Ectodermal cell (in vitro differentiated cells): ENCODE results near the gene CLEC18B.

Source experiments
- H3K27ac ChIP-seq: 2 replicates; pipeline ENCODE4 v1.7.0; 2013; ENCODE audit warnings: mild to moderate bottlenecking, low read depth, low read length; ENCODE audit not compliant: insufficient read depth, poor library complexity, severe bottlenecking
- H3K27me3 ChIP-seq: 2 replicates; pipeline ENCODE4 v1.7.0; 2013; ENCODE audit warnings: mild to moderate bottlenecking, low read length; ENCODE audit not compliant: insufficient read depth, control insufficient read depth, poor library complexity, severe bottlenecking
- H3K36me3 ChIP-seq: one replicate; pipeline ENCODE4 v1.7.0; 2013; ENCODE audit warnings: low read length; ENCODE audit not compliant: control insufficient read depth, insufficient read depth
- H3K4me1 ChIP-seq: one replicate; pipeline ENCODE4 v1.7.0; 2013; ENCODE audit warnings: low read length; ENCODE audit not compliant: control insufficient read depth, insufficient read depth
- H3K4me3 ChIP-seq: 2 replicates; pipeline ENCODE4 v1.7.0; 2013; ENCODE audit warnings: low read depth, low read length, control low read depth; ENCODE audit not compliant: insufficient read depth
- H3K9me3 ChIP-seq: 2 replicates; pipeline ENCODE4 v1.7.0; 2013; ENCODE audit warnings: mild to moderate bottlenecking, low read length, moderate library complexity; ENCODE audit not compliant: control insufficient read depth
- WGBS, 2 experiments: methylation state at CpG; one replicate each; pipeline ENCODE4 v1.1.7; 2013; ENCODE audit warnings: missing lambda C conversion rate in 2 of 2; 5-methylcytosine and 5-hydroxymethylcytosine counted together

CLEC18B gene

DNA sequence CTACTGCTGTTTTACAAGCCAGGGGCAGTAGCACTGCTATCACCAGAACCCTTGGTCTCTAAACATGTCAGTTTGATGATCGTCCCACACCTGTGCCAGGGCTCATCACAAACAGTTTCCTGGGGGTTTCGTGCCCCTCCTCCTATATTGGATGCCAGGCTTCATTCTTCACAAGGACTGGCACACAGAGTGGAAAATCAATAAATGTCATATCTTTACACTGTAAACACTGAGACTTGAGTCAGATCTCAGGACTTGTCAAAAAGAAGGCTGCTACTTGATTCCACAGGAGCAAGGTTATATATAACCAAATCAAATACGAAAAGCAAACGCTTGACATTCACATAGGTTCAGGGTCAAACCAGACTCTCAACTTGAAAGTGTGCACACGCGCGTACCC lies 39.3 kb upstream of the CLEC18B start:
- H3K4me3 ChIP-seq, result no peak overlapping the region
- no peak overlapping the region for H3K27ac ChIP-seq
- H3K36me3 ChIP-seq, result peaks cover 41% of the 10 kb centered on the region
- 96% methylated on average over 7 of the region's 7 CpGs for WGBS, 2 experiments
- H3K27me3 ChIP-seq, result no peaks in the 10 kb centered on the region
- no peaks in the 10 kb centered on the region for H3K9me3 ChIP-seq
- H3K4me1 ChIP-seq, result no peaks in the 10 kb centered on the region

DNA sequence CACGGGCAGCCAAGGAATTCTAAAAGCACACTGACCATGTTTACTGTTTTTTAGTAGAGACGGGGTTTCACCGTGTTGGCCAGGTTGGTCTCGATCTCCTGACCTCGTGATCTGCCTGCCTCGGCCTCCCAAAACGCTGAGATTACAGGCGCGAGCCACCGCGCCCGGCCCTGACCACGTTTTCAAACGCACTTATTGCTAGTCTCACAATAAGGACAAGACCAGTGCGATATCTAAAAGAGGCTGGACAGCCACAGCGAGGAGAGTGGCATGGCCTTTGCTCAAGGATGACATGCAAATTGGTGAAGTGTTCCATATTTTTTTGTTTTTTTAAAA lies 35.0 kb upstream of the CLEC18B start:
- H3K27ac ChIP-seq, result no peak overlapping the region
- no peaks in the 10 kb centered on the region for H3K27me3 ChIP-seq
- no peaks in the 10 kb centered on the region for H3K4me1 ChIP-seq
- 94 to 95% methylated on average over 16 of the region's 16 CpGs for WGBS, 2 experiments
- H3K9me3 ChIP-seq, result no peaks in the 10 kb centered on the region
- peaks cover 28% of the 10 kb centered on the region for H3K36me3 ChIP-seq
- H3K4me3 ChIP-seq, result no peak overlapping the region

DNA sequence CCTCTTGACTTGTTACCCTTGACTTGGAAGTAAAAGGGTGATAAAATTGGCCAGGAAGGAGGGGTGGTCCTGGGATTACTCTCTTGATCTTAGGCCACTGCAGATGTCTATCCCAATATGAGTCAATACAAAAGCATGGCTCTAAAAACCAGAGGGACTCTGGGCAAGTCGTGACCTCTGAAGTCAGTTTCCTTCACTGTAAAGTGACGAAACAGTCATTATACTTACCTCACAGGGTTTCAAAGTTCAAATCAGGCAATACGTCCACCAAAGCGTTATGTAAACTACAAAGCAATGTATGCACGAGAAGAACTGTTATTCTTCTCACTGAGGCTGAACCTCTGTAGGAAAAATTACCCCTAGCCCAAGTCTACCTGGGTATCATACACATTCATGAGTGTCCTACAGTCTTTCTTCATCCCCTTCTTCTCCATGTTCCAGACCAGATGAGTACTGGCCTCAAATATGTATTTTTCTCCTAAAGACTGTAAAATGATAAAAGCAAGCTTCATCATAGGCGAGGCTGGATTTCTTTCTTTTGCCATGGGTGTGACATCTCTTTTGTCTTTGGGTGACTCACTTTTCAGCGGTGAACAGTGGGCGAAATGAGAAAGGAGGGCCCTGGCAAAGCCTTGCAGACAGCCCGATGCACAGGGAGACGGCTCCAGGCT lies 34.5 kb upstream of the CLEC18B start:
- no peaks in the 10 kb centered on the region for H3K4me1 ChIP-seq
- no peaks in the 10 kb centered on the region for H3K27me3 ChIP-seq
- no peak overlapping the region for H3K27ac ChIP-seq
- WGBS, 2 experiments, result 94 to 95% methylated on average over 10 of the region's 10 CpGs
- H3K9me3 ChIP-seq, result no peaks in the 10 kb centered on the region
- peaks cover 24% of the 10 kb centered on the region for H3K36me3 ChIP-seq
- H3K4me3 ChIP-seq, result no peak overlapping the region

DNA sequence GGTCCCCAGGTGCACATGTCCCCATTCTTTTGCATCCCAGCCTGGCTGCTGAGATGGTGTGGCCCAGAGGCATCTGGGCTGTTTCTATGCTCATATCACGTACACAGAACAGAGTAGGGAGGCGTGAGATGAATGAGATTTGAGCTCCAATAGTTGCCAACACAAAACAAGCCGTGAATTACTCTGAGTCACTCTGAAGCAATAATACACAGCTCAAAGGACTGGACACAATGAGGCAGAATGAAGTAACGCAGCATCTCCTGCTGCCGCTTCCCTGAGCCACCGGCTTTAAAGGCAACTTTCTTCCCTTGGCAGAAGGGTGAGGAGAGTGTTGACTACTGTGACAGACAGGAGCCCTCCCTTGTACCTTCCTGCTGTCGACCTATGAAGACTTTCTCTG lies 33.9 kb upstream of the CLEC18B start:
- H3K4me3 ChIP-seq, result no peak overlapping the region
- H3K9me3 ChIP-seq, result no peaks in the 10 kb centered on the region
- no peaks in the 10 kb centered on the region for H3K4me1 ChIP-seq
- peaks cover 22% of the 10 kb centered on the region for H3K36me3 ChIP-seq
- no peak overlapping the region for H3K27ac ChIP-seq
- WGBS, 2 experiments, result 95 to 97% methylated on average over 7 of the region's 7 CpGs
- H3K27me3 ChIP-seq, result no peaks in the 10 kb centered on the region

DNA sequence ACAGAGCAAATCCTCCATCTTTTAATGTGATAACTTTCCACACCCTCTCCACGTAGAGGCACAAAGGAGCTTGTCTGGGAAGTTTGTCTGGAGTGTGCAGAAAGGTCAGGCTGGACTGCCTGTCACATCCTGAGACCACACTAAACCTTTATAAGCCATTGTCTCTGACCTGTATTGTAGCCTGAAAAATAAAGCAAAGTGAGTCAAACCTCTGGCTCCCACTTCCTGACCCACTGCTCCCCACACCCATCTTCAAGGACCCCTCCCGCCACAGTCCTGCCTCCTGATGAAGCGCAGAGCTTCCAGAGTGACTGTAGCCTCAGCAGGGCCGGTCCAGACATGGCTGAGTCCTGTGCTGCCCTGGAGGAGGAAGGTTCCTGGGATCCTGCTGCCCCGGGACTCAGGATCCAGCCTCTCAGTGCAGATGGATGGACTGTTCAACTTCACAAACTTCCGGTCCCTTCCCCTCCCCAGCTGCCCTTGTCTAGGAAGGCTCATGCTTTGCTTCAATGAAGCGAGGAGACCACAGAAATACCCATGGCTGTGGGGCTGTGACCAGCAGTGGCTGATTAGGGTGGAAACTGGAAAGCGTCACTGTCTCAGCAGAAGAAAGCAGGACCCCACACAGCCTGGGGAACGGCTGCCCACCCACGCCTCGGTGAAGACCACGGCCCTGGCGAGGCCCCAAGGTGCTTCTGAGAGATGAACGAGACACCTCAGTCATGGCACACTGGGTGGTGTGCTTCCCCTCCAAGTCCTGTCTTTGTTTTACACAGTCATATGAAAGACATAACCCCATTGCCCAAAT lies 30.9 kb upstream of the CLEC18B start:
- H3K27me3 ChIP-seq, result no peaks in the 10 kb centered on the region
- H3K4me3 ChIP-seq, result no peak overlapping the region
- H3K36me3 ChIP-seq, result peaks cover 23% of the 10 kb centered on the region
- no peaks in the 10 kb centered on the region for H3K9me3 ChIP-seq
- WGBS, 2 experiments, result 96% methylated on average over 14 of the region's 14 CpGs
- H3K27ac ChIP-seq, result no peak overlapping the region
- no peaks in the 10 kb centered on the region for H3K4me1 ChIP-seq

DNA sequence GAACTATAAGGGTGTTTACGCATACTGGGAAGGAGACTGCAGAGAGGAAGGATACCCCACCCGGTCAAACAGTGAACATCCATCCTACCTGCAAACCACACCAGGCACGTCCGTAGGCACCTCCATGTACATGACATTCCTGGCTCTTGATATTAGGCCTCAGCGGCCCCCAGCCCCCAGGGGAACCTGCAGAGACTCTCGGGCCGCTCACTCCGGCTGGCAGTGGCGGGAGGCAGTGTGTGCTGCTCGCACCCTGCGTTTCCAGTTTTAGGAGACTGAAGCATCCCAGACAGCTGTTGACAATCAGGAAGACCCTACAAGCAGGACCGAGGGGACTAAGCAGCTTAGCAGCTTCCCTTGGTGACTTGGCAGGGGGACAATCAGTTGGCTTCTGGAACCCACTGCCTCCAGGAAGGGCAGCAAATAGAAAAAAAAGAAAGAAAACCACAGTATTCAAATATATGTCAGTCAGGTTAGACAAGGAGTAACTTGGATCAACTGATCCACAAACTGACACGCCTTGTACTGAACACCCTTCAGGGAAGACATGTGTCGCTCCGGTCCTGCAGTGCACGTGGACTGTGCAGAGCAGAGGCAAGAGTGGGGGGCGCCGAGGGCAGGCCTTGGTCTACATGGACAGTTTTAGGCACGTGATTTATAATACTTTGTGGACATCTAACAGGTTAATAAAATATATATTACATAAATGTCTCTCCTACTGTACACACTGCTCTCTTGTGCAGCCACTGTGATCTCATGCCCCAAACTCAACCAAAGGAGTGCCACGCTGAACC lies 29.9 kb upstream of the CLEC18B start:
- no peaks in the 10 kb centered on the region for H3K9me3 ChIP-seq
- H3K4me3 ChIP-seq, result no peak overlapping the region
- H3K4me1 ChIP-seq, result no peaks in the 10 kb centered on the region
- 96% methylated on average over 19 to 20 of the region's 20 CpGs for WGBS, 2 experiments
- H3K27ac ChIP-seq, result no peak overlapping the region
- H3K27me3 ChIP-seq, result no peaks in the 10 kb centered on the region
- H3K36me3 ChIP-seq, result peaks cover 23% of the 10 kb centered on the region

DNA sequence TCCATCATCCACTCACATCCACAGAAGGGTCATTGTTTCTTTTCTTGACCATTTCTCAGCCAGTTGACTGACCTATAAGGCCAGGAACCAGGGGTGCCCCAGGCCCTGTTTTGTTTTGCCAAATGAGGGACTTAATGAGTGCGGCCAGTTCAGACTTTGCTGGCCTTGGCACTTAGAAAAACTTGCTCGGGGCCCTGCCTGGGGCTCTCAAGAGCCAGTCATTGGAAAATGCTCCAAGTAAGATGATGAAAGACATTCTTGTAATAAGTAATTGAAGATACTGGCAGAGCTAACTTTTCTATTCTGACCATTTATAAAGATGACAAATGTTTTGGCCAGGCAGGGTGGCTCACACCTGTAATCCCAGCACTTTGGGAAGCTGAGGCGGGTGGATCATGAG lies 29.0 kb upstream of the CLEC18B start:
- no peaks in the 10 kb centered on the region for H3K4me1 ChIP-seq
- WGBS, 2 experiments, result 89 to 92% methylated on average over 3 of the region's 3 CpGs
- no peaks in the 10 kb centered on the region for H3K9me3 ChIP-seq
- H3K27ac ChIP-seq, result no peak overlapping the region
- H3K4me3 ChIP-seq, result no peak overlapping the region
- H3K27me3 ChIP-seq, result no peaks in the 10 kb centered on the region
- H3K36me3 ChIP-seq, result peaks cover 23% of the 10 kb centered on the region

DNA sequence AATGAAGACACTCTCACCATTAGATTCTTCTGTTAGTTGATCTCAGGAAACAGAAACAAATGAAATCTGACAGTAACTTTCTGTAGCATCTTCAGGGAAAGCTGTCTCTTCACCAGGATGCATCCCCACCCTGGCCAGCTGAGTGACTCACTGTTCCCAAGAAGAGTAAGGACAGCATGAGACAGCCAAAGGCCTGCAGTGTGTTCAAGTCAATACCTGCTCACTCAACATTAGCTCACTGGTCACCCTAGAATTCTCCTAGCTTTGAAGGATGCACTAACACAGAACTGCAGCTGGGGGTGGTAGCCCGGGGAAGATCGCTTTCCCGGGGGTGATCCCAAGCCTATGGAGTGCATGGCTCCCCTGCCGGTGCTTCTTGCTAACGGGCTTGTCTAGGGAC lies 28.2 kb upstream of the CLEC18B start:
- Histone ChIP-seq H3K27me3 (no peaks in the 10 kb centered on the region), H3K36me3 (peaks cover 23% of the 10 kb centered on the region), H3K9me3 (no peaks in the 10 kb centered on the region), H3K4me1 (no peaks in the 10 kb centered on the region), H3K27ac (no peak overlapping the region), H3K4me3 (no peak overlapping the region)
- WGBS, 2 experiments, result 95 to 96% methylated on average over 5 of the region's 5 CpGs

DNA sequence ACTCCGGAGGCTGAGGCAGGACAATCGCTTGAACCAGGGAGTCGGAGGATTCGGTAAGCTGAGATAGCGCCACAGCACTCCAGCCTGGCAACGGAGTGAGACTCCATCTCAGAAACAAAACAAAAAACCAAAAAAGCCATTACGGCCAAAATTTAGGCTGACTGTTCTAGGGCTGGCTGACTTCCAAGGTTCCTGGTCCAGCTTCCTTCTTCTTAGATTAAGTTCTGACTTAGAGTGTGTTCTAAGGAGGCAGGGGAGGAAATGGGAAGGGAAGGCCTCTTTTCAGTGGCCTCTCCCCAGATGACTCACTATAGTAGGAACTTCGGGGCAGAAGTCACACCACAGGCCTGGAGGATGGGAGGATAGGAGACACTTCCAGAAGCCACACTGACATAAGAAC lies 27.7 kb upstream of the CLEC18B start:
- Histone ChIP-seq H3K36me3 (peaks cover 23% of the 10 kb centered on the region), H3K4me1 (no peaks in the 10 kb centered on the region), H3K9me3 (no peaks in the 10 kb centered on the region), H3K4me3 (no peak overlapping the region), H3K27me3 (no peaks in the 10 kb centered on the region), H3K27ac (no peak overlapping the region)
- WGBS, 2 experiments, result 94 to 98% methylated on average over 8 of the region's 8 CpGs

DNA sequence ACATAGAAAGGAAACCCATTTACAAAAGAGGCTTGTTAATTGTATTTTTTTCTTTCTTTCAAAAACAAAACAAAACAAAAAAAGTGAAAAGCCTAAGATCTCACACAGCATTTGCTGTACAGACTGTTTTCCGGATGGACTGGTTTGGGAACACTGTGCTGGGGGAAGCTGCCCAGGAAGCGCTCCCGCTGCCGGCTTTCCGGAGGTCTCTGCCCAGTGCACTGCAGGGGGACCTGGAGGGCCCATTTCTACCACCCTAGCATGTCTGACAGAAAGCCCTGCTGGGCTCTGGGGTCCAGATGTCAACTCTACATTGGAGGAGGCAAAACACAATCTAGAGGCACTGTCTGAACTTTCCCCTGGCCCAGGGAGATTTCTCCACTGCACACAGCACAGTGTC lies 26.3 kb upstream of the CLEC18B start:
- Histone ChIP-seq H3K36me3 (peaks cover 20% of the 10 kb centered on the region), H3K4me1 (no peaks in the 10 kb centered on the region), H3K9me3 (no peaks in the 10 kb centered on the region), H3K4me3 (no peak overlapping the region), H3K27ac (no peak overlapping the region), H3K27me3 (no peaks in the 10 kb centered on the region)
- WGBS, 2 experiments, result 95 to 96% methylated on average over 5 of the region's 5 CpGs
